GM15510 (cell line): ENCODE measurements around the gene SH2D1B.

ENCODE experiments used
- POLR2A ChIP-seq: IDR thresholded peaks from 3 replicates; pipeline ENCODE4 v1.6.1; 2011; ENCODE audit warnings: borderline replicate concordance; ENCODE audit not compliant: insufficient read length; ENCODE audit errors: extremely low read depth

The SH2D1B gene

DNA sequence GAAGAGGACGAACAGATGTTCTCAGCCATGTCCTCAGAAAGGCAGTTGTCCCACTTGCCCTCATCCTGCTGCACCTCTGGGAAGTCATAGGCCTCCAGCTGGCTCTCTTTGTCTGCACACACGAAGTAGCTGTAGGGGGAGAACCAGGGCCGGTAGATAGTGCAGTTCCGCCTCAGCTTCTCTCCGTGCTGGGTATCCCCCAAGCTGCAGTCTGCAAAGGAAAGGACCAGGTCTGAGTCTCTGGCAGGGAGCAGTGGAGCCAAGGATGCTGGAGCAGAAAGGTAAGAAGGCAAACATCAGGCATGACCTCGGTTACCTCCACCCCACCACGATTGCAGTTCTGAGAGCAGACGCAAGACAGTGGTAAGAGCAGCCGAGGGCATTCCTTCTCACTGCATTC is 37.5 kb downstream of the SH2D1B start:
- no peak for TF ChIP-seq POLR2A

DNA sequence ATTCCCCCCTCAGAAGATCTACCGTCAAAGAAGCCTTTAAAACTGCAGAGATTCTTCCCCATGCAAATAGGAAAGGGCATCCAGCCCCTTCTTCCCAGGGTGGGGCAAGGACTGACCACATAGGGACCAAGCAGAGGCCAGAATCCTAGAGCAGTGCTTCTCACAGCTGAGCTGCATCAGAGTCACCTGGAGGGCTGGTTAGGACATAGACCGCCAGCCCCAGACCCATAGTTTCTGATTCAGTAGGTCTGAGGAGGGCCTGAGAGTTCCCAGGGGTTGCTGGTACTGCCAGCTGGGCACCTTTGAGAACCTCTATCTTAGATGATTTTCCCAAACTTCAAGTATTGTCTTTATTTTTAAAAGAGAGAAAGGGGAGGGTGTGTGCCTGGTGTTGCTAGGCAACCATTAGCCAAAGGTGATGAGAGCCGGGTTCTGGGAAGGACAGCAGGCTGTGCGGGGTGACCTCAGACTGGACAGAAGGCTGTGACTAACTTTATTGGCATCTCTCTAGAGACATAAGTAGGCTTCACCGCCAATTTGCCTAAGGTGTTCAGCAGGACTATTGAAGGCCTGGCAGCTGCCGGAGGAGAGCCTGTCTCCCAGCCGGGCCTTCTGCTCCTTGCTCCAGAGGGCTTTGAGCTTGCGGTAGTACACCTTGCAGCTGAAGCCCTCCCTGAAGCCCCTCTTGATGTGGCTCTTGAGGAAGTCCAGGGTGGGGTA is 38.2 kb downstream of the SH2D1B start:
- TF ChIP-seq POLR2A, result no peak

DNA sequence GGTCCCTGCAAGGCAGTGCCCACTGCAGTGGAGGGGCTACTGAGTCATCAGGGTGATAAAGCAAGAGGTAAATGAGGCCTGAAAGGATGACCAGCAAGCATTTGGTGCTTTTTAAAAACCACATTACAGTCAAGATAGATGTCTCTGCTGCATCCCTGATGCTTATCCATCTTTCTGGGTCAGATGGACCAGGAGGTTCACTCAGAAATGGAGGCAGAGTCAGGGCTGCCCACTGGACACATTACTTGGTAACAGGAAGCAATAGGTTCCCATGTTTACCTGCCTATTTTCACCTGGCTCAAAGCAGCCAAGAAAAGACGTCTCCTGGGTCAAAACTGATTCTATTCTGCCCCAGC is 38.9 kb downstream of the SH2D1B start:
- no peak for TF ChIP-seq POLR2A

DNA sequence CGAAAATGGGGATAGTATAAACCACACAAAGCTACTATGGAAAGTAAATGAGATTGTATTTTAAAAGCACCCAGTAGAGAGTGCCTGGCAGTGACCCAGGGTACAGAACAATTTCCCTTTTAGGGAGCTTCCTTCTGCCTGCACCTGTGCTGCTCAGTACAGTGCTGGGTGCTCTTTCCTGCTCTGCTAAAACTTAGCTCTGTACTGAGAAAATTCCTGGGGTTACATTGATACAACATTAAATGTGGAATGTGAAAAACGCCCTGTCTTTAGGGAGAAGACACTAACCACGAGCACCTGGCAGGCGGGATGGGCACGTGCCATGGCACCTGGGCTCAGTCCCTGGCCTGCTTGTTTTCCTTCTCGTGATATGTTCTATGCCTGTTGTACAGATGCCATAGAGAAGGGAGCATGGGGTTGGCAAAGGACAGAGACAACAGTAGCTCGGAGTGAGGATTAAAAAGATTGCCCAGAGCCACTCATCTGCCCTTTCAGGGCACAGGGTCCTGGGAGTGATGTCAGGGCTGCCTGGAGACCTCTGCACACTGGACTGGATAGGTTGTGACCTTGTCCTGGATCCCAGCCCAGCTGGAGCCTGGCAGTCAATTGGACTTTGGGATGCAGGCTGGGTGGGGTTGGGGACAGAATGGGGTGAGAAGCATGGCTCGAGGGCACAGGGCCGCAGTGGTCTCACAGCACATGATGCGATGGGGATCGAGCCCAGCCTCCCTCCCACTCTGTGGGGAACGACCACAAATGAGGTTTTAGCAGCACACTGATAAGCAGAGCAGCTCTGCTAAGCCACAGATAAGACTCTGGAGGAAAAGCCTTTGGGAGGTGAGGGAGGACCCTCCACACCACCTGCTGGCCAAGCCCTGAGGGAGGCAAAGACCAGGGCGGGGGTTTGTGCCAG is 39.5 kb downstream of the SH2D1B start:
- TF ChIP-seq POLR2A, result no peak

DNA sequence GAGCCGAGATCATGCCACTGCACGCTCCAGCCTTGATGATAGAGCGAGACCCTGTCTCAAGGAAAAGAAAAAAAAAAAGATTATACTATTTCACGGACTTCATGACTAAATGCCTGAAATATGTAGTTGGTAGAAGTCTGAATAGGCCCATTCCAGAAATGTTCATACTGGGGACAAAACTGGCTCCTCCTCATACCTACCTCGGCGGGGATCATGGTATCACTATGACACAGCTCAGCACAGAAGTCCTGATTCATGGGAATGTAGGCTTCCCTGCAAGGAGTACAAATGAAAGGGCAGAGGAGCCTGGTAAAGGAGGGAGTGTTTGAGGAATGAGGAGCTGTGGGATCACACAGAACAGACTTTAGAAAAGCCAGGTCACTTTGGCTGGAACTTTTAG is 40.3 kb downstream of the SH2D1B start:
- no peak for TF ChIP-seq POLR2A

DNA sequence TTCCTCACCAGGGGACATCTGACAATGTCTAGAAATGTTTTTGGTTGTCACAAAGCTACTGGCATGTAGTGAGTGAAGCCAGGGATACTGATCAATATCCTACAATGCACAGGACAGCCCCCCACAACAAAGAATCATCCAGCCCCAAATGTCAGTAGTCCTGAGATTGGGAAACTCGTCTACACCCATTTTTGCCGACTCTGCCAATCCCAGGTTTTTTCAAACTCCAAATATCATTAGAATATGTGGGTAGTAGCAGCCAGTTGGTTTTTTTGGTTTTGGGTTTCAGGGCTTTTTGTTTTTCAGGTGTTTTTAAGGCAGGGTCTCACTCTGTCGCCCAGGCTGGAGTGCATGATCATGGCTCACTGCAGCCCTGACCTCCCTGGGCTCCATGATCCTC is 41.2 kb downstream of the SH2D1B start:
- TF ChIP-seq POLR2A, result no peak

DNA sequence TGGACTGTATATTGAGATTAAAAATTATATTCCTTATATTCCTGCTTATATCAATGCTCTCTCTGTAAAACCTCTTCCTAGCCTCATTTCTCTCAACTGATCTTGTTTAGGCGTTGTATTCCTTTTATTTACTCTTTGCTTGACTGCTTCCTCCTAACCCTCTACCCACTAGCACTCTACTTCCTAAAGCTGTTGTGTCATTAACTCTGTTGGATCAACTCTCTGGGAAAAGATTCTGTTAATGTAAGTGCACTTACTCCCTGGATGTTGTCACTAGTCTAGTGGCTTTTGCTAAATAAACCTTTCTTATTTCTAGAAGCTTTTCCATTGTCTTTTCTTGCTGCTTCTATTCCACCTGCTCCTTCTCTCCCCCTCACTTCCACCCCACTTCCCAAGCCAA is 41.8 kb downstream of the SH2D1B start:
- no peak for TF ChIP-seq POLR2A

DNA sequence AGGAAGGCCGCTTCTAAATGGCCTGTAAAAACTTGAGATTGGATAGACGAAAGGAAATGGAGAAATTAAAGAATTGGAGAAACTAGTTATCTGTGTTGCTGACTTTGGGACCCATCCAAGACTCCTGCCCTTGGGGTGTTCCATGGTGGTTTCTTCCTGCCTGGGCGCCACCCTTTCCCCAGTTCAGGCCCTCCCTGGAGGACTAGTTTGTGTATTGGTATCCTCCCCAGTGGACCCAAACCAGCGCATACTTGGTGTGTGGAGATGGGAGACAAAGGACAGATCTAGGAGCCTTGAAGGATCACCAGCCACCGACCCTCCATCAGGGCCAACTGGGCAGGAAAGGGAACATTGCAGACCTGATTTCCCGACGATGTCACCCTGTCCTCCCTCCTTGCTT is 42.4 kb downstream of the SH2D1B start:
- TF ChIP-seq POLR2A, result no peak

DNA sequence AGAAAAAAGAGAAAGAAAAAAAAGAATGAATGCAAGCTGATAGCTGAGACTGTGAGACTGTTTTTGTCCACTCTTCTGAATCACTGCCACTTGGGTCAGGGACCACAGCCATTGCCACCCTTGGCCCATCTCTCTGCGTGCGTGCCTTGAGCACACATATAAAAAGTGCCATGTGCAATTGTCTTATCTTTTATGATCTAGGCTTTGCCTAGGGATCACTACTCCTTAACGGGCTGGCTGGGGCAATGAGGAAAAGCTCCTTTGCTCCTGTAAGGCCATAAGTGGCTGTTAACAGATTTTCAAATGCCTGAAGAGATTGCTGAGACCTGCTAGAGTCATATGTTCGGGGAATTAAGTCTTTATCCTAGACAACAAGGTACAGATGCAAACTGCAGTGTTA is 43.5 kb downstream of the SH2D1B start:
- TF ChIP-seq POLR2A, result no peak

DNA sequence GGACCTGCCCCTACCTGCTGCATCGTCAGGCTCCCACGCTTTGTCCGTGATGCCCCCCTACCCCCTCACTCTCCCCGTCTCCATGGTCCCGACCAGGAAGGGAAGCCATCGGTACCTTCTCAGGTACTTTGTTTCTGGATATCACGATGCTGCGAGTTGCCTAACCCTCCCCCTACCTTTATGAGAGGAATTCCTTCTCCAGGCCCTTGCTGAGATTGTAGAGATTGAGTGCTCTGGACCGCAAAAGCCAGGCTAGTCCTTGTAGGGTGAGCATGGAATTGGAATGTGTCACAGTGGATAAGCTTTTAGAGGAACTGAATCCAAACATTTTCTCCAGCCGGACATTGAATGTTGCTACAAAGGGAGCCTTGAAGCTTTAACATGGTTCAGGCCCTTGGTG is 44.2 kb downstream of the SH2D1B start:
- no peak for TF ChIP-seq POLR2A

DNA sequence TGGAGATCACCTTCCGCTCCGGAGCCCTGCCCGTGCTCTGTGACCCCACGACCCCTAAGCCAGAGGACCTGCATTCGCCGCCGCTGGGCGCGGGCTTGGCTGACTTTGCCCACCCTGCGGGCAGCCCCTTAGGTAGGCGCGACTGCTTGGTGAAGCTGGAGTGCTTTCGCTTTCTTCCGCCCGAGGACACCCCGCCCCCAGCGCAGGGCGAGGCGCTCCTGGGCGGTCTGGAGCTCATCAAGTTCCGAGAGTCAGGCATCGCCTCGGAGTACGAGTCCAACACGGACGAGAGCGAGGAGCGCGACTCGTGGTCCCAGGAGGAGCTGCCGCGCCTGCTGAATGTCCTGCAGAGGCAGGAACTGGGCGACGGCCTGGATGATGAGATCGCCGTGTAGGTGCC is 44.9 kb downstream of the SH2D1B start:
- TF ChIP-seq POLR2A, result no peak

DNA sequence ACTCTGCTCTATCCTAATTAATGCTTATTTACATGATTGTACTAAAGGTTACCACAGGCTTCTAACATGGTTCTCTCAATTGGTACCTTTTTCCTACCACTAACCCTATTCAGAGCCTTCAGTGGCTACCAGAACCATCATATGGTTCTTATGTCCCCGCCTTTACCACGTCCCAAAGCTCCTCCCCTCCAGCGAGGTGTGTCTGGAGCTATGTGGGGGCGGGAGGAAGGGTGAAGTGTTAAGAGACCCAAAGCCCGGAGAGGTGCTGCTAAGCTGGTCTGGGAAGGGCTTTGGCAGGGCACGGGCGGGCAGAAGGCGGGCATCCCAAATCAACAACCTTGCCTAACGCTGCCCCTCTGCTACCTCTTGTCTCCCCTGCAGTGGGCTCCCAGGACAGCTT is 45.3 kb downstream of the SH2D1B start:
- no peak for TF ChIP-seq POLR2A

DNA sequence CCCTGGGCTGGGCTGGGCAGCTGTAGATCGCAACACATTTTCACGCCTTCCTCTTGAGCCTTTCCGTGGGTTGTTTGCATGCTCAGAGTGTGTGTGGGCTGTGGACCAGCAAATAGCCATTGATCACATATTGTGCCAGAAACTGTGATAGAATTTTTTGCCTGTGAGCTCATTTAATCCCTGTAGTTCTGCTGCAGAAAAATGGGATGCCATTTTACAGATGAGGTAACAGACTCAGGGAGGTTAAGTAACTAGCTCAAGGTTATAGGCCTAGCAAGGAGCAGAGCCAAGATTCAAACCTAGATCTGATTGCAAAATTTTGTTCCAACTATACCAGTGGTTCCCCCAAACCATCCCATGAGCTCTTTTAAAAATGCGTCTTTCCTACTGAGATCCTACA is 45.8 kb downstream of the SH2D1B start:
- TF ChIP-seq POLR2A, result no peak

DNA sequence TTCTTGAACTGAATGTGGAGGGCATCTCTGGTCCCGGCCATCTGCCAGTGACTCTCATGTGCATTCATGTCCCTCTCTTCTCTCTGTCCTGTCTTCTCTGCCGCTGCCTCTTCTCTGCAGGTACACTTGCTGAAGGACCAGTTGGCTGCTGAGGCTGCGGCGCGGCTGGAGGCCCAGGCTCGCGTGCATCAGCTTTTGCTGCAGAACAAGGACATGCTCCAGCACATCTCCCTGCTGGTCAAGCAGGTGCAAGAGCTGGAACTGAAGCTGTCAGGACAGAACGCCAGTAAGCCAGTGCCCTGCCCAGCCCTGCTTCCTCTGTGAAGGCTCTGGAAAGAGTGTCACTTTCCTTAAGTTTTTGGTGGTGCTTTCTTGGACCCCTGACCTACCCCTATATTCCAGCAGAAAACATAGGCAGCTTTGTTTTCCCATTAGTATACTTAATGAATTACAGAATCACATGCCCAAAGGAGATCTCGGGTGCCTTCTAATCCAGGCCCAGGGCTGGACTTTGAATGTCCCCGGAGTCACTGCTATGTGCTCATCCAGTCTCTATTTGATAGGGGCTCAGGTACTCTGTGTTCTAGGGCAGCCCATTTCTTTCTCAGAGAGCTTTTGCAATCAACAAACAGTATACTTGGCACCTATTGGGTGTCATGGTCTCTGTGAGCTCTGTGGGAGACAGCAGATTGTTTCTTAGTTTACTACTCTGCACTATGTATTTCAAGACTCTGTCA is 46.5 kb downstream of the SH2D1B start:
- no peak for TF ChIP-seq POLR2A

DNA sequence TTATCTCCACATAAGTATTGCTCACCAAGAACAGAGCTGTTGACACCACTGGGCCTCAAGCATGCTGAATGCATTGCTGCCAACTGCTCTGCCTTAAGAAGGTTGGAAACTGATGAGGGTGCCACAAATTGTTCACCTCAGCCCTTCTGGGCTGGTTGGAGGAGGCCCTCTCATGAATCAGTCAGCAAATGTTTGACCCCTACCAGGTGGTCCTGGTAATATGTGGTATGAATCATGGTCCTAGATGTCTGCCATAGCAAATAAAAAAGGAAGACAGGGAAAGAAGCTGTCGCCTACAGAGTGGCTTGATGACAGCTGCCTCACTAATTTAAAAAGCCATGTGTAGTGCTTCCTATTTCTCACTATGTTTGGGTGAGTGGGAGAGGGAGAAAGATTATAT is 47.4 kb downstream of the SH2D1B start:
- no peak for TF ChIP-seq POLR2A
